T-helper 17 cell (primary cell): ENCODE measurements around the gene CDK14. TPM values are rescaled to one million over a fixed set of nuclear protein-coding genes. Genes with fewer than 3 reads are reported as not detected.
A peak's percentile ranks its signal among the peaks of the same experiment; 100 is the strongest.

ENCODE experiments used
- ATAC-seq: fragments of 150-1000 bp; cut with Tn5 transposase; 2 replicates; pipeline ENCODE4 v1.10.0; 2021; ENCODE audit warnings: mild to moderate bottlenecking, moderate library complexity
- DNase-seq, 3 donors: peaks; one replicate each; pipeline versions ENCODE4 v3.0.0 to v3.0.0-alpha.2; 2020 to 2021
- H3K9me3 ChIP-seq: one replicate; pipeline ENCODE4 v1.7.0; 2013; ENCODE audit warnings: low read length, mild to moderate bottlenecking; ENCODE audit not compliant: control insufficient read depth, poor library complexity, severe bottlenecking
- H3K27ac Mint-ChIP-seq: one replicate; pipeline ENCODE4 v1.8.0; 2022; ENCODE audit warnings: mild to moderate bottlenecking, moderate library complexity, mixed read lengths
- H3K27me3 Mint-ChIP-seq: one replicate; pipeline ENCODE4 v1.8.0; 2022; ENCODE audit warnings: mixed read lengths
- H3K36me3 Mint-ChIP-seq: one replicate; pipeline ENCODE4 v1.8.0; 2022; ENCODE audit warnings: low read depth, mixed read lengths
- H3K4me1 Mint-ChIP-seq: one replicate; pipeline ENCODE4 v1.8.0; 2022; ENCODE audit warnings: mild to moderate bottlenecking, mixed read lengths
- H3K4me3 Mint-ChIP-seq: one replicate; pipeline ENCODE4 v1.8.0; 2022; ENCODE audit warnings: mild to moderate bottlenecking, moderate library complexity, mixed read lengths
- total RNA-seq, 4 donors: library from RNA in 2 of 4; stranded (reverse) in 2 of 4; gene quantifications; one replicate each; pipeline ENCODE4 v1.2.3 and lab custom pipeline; 2022 to 2026

The CDK14 gene
- total RNA-seq, 2 donors from 2014 or later, result 1.7 to 4.6 TPM

GRCh38 chr7:90709501-90710465 is 113.7 kb downstream of the CDK14 start:
- H3K4me1 Mint-ChIP-seq, result no peaks in the 10 kb centered on the region
- peak; percentile 32 for ATAC-seq
- no peak overlapping the region for H3K4me3 Mint-ChIP-seq
- no peaks in the 10 kb centered on the region for H3K27me3 Mint-ChIP-seq
- no peak for DNase-seq
- H3K9me3 ChIP-seq, result no peaks in the 10 kb centered on the region
- H3K27ac Mint-ChIP-seq, result no peak overlapping the region
- no peaks in the 10 kb centered on the region for H3K36me3 Mint-ChIP-seq

- no peaks in the 10 kb centered on the region for H3K9me3 ChIP-seq
- Mint-ChIP-seq H3K27me3 (no peaks in the 10 kb centered on the region), H3K4me1 (no peaks in the 10 kb centered on the region), H3K4me3 (no peak overlapping the region), H3K27ac (no peak overlapping the region), H3K36me3 (no peaks in the 10 kb centered on the region)
- no peak for ATAC-seq
- no peak for DNase-seq
Observed at GRCh38 chr7:90710466-90710850, 114.3 kb downstream of the CDK14 start.

GRCh38 chr7:90713628-90714027 is 117.5 kb downstream of the CDK14 start:
- Mint-ChIP-seq H3K27me3 (no peaks in the 10 kb centered on the region), H3K4me3 (no peak overlapping the region), H3K4me1 (no peaks in the 10 kb centered on the region), H3K36me3 (no peaks in the 10 kb centered on the region), H3K27ac (no peak overlapping the region)
- H3K9me3 ChIP-seq, result no peaks in the 10 kb centered on the region
- no peak for ATAC-seq
- DNase-seq, result no peak

- Mint-ChIP-seq H3K36me3 (no peaks in the 10 kb centered on the region), H3K27me3 (no peaks in the 10 kb centered on the region), H3K4me1 (no peaks in the 10 kb centered on the region), H3K4me3 (no peak overlapping the region), H3K27ac (no peak overlapping the region)
- no peaks in the 10 kb centered on the region for H3K9me3 ChIP-seq
- no peak for DNase-seq
- no peak for ATAC-seq
Observed at GRCh38 chr7:90715067-90715466, 118.9 kb downstream of the CDK14 start.

- no peaks in the 10 kb centered on the region for H3K4me1 Mint-ChIP-seq
- no peak for DNase-seq
- no peaks in the 10 kb centered on the region for H3K36me3 Mint-ChIP-seq
- H3K4me3 Mint-ChIP-seq, result no peak overlapping the region
- H3K27me3 Mint-ChIP-seq, result no peaks in the 10 kb centered on the region
- H3K27ac Mint-ChIP-seq, result no peak overlapping the region
- H3K9me3 ChIP-seq, result no peaks in the 10 kb centered on the region
- no peak for ATAC-seq
Observed at GRCh38 chr7:90717296-90718060, 121.4 kb downstream of the CDK14 start.

DNA sequence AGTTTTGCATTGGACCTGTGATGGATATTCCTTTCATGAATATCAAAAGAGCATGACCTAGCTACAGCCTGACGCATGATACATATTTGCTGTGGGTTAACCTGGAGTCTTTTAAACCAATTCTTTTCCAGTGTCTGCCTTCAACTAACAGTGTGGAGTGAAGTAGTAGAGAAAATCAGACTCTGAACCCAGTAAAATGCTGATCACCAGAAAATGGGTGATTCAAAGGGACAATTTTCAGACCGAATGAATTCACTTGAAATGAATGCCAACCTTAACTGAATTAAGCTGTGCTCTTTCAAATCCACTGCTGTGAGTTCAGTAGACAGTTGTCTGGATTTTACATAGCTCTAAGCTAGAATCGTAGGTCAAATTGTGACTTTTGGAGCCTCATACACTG is 123.0 kb downstream of the CDK14 start:
- ATAC-seq (no peak), DNase-seq (no peak)
- Mint-ChIP-seq H3K27me3 (no peaks in the 10 kb centered on the region), H3K4me3 (no peak overlapping the region), H3K36me3 (no peaks in the 10 kb centered on the region), H3K27ac (no peak overlapping the region), H3K4me1 (no peaks in the 10 kb centered on the region)
- H3K9me3 ChIP-seq, result no peaks in the 10 kb centered on the region

- Mint-ChIP-seq H3K36me3 (no peaks in the 10 kb centered on the region), H3K27me3 (no peaks in the 10 kb centered on the region), H3K4me1 (no peaks in the 10 kb centered on the region), H3K27ac (no peak overlapping the region), H3K4me3 (no peak overlapping the region)
- DNase-seq, result no peak
- ATAC-seq, result no peak
- no peaks in the 10 kb centered on the region for H3K9me3 ChIP-seq
Observed at GRCh38 chr7:90720984-90721760, 125.1 kb downstream of the CDK14 start.

GRCh38 chr7:90721869-90722431 is 125.8 kb downstream of the CDK14 start:
- H3K36me3 Mint-ChIP-seq, result no peaks in the 10 kb centered on the region
- no peaks in the 10 kb centered on the region for H3K9me3 ChIP-seq
- no peaks in the 10 kb centered on the region for H3K4me1 Mint-ChIP-seq
- H3K27ac Mint-ChIP-seq, result no peak overlapping the region
- no peak overlapping the region for H3K4me3 Mint-ChIP-seq
- ATAC-seq, result no peak
- DNase-seq, result no peak
- H3K27me3 Mint-ChIP-seq, result no peaks in the 10 kb centered on the region

- Mint-ChIP-seq H3K27ac (no peak overlapping the region), H3K4me1 (no peaks in the 10 kb centered on the region), H3K27me3 (no peaks in the 10 kb centered on the region), H3K36me3 (no peaks in the 10 kb centered on the region), H3K4me3 (no peak overlapping the region)
- H3K9me3 ChIP-seq, result no peaks in the 10 kb centered on the region
- ATAC-seq, result no peak
- DNase-seq, result no peak
Observed at GRCh38 chr7:90723233-90723632, 127.1 kb downstream of the CDK14 start.

DNA sequence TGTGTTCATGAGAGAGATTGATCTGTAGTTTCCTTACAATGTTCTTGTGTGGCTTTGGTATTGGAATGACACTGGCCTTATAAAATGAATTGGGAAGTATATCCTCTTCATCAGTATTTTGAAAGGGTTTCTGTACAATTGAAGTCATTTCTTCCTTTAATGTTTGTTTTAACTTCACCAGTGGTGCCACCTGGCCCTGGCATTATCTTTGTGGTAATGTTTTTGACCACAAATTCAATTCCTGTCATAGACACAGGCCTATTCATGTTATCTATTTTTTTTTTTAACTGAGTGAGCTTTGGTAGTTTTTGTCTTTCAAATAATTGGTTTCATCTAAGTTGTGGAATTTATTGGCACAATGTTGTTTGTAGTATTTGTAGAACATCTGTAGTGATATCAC is 127.7 kb downstream of the CDK14 start:
- Mint-ChIP-seq H3K4me1 (no peaks in the 10 kb centered on the region), H3K27me3 (no peaks in the 10 kb centered on the region), H3K27ac (no peak overlapping the region), H3K4me3 (no peak overlapping the region), H3K36me3 (no peaks in the 10 kb centered on the region)
- DNase-seq, result no peak
- no peak for ATAC-seq
- H3K9me3 ChIP-seq, result no peaks in the 10 kb centered on the region

DNA sequence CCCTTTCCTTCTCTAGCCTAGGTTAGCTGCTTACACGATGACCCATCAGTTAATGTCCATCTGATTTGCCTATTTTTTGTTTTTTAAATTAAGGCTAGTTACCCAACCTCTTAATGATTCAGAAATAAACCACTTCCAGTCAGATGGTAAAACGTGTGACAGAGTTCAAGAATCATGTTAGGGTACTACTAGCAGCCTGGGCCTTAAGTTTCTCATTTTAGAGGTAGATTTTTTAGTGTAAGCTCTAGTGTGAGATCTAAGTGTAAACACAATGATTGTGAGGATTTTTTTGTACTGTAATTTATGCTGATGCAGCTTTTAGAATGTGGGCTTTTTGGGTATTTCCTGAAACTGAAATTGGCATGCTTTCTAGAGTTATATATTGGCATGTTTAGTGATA is 130.0 kb downstream of the CDK14 start:
- H3K9me3 ChIP-seq, result no peaks in the 10 kb centered on the region
- Mint-ChIP-seq H3K4me1 (no peaks in the 10 kb centered on the region), H3K27ac (no peak overlapping the region), H3K27me3 (no peaks in the 10 kb centered on the region), H3K4me3 (no peak overlapping the region), H3K36me3 (no peaks in the 10 kb centered on the region)
- no peak for ATAC-seq
- no peak for DNase-seq

GRCh38 chr7:90726623-90727022 is 130.5 kb downstream of the CDK14 start:
- Mint-ChIP-seq H3K4me1 (no peaks in the 10 kb centered on the region), H3K27ac (no peak overlapping the region)

DNA sequence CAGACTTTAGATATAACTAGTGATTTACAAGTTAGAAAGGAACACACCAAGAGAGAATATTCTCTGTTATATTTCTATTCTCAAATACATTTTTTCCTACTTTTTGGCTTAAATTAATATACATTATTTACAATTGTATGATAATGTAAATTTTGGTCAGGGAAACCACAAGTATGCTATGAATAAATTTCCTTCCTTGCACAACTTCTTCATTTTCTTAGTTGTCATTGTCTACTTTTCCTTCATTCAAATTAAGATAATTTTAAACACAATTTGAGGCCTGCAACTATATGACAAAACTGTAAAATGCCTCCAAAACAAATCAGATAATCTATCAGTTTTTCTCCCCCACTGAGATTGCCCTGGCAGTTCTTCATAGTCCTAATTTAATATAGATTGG is 131.3 kb downstream of the CDK14 start:
- DNase-seq, result no peak
- Mint-ChIP-seq H3K27ac (no peak overlapping the region), H3K4me3 (no peak overlapping the region), H3K36me3 (no peaks in the 10 kb centered on the region), H3K27me3 (no peaks in the 10 kb centered on the region), H3K4me1 (no peaks in the 10 kb centered on the region)
- no peak for ATAC-seq
- H3K9me3 ChIP-seq, result no peaks in the 10 kb centered on the region

More at GRCh38 chr7:90726623-90727022, 130.5 kb downstream of the CDK14 start:
- Mint-ChIP-seq H3K36me3 (no peaks in the 10 kb centered on the region), H3K4me3 (no peak overlapping the region), H3K27me3 (no peaks in the 10 kb centered on the region)
- ATAC-seq (no peak), DNase-seq (no peak)
- H3K9me3 ChIP-seq, result no peaks in the 10 kb centered on the region
